Parietal lobe (tissue), 2 donors: ENCODE results near the gene MTOR. TPM values are rescaled to one million over a fixed set of nuclear protein-coding genes. Genes with fewer than 3 reads are reported as not detected.

Experiments
- small RNA-seq: library from RNA; depleted of rRNA; stranded (forward); fragments of <200 nt; gene quantifications from one replicate; pipeline ENCODE3, GENCODE V24; 2014; ENCODE audit warnings: low replicate concordance
- total RNA-seq: library from RNA; depleted of rRNA; stranded (reverse); fragments of >200 nt; gene quantifications from one replicate; pipeline ENCODE4 v1.2.3, GENCODE V29; 2014

MTOR gene
- 74.2 TPM for total RNA-seq

GRCh38 chr1:11262171-11263049 is at the start of gene MTOR:
Gene MTOR (minus strand): TSS chr1:11262551. CDS start chr1:11259409, 3,142 bp downstream.

GRCh38 chr1:11272832-11273594 is 10.7 kb upstream of the MTOR start, which contains the start of gene UBIAD1:
Gene UBIAD1 (plus strand): TSS chr1:11273198. CDS start chr1:11273532, 334 bp downstream.

GRCh38 chr1:11188858-11189451 is 73.4 kb downstream of the MTOR start, which contains the start of gene ANGPTL7:
Gene ANGPTL7 (plus strand): TSS chr1:11189355. CDS start chr1:11189580, 225 bp downstream.

GRCh38 chr1:11099310-11100148 is 162.8 kb downstream of the MTOR start, which contains the start of gene EXOSC10:
Gene EXOSC10 (minus strand): TSS chr1:11099869. CDS start chr1:11099831, 38 bp downstream.

GRCh38 chr1:11059968-11060830 is 202.2 kb downstream of the MTOR start, which contains the start of gene SRM:
Gene SRM (minus strand): TSS chr1:11060018. CDS start chr1:11059943, 75 bp downstream.

Small RNA genes lying within 50 kb of the gene (small RNA-seq; reads per million reads assigned to genes)
- gene RNU6-291P (not detected), gene RNU6-537P (not detected), gene RPL39P6 (not detected)

Other genes with a start within 250 kb of the MTOR start
- gene TARDBP, start 249.9 kb downstream of the MTOR start, total RNA-seq, result 221 TPM
- gene MASP2, start 215.3 kb downstream of the MTOR start, total RNA-seq, result not detected
- gene SRM, start 202.5 kb downstream of the MTOR start, total RNA-seq, result 30.0 TPM
- gene EXOSC10, start 162.7 kb downstream of the MTOR start, total RNA-seq, result 90.1 TPM
- gene ANGPTL7, start 73.2 kb downstream of the MTOR start, total RNA-seq, result not detected
- gene UBIAD1, start 10.6 kb upstream of the MTOR start, total RNA-seq, result 28.5 TPM
- gene DISP3, start 216.6 kb upstream of the MTOR start, total RNA-seq, result 74.5 TPM